A549 (cell line): ENCODE data around the gene KCTD3. TPM values are rescaled to one million over a fixed set of nuclear protein-coding genes. Genes with fewer than 3 reads are reported as not detected.

Experiments
- ATAC-seq, 2 experiments: fragments of 200-7000 bp in 1 of 2; fragments of >200 bp in 1 of 2; cut with Nextera tagmentation in 1 of 2; cut with Tn5 transposase in 1 of 2; 3 replicates each; pipeline versions ENCODE4 v1.8.0 to v1.9.1; 2018 to 2020; ENCODE audit warnings: mild to moderate bottlenecking in 1 of 2, moderate library complexity in 1 of 2
- CTCF ChIA-PET: fragments of 300-600 bp; sonication (Branson Sonifier 250); formaldehyde crosslinking; extraction: SDS; loops from one replicate; lab custom pipeline; 2021; ENCODE audit warnings: antibody characterized with exemption, inconsistent platforms; lab: Yijun Ruan, JAX
- POLR2A ChIA-PET: fragments of 350-600 bp; formaldehyde crosslinking; extraction: SDS; loops from one replicate; lab custom pipeline; 2021; ENCODE audit warnings: antibody characterized with exemption, inconsistent platforms; lab: Yijun Ruan, JAX
- DNase-seq, 2 experiments: peaks; one replicate each; pipeline versions ENCODE4 v3.0.0 to v3.0.0-alpha.2; 2011 to 2016; ENCODE audit warnings: low read depth in 1 of 2, low spot score in 1 of 2
- FAIRE-seq: peaks from 2 replicates; lab custom pipeline; 2011; peaks lifted over from hg19 to GRCh38; lab: Jason Lieb, UNC
- H3K27ac ChIP-seq, 2 experiments: fragments of >200 bp; sonication (Bioruptor Twin); formaldehyde crosslinking; 3 replicates each; pipeline ENCODE4 v1.5.1; 2016 to 2017
- H3K4me1 ChIP-seq: fragments of >200 bp; sonication (Bioruptor Twin); formaldehyde crosslinking; 3 replicates; pipeline ENCODE4 v1.6.1; 2016
- H3K4me2 ChIP-seq: fragments of >200 bp; sonication (Bioruptor Twin); formaldehyde crosslinking; 3 replicates; pipeline ENCODE4 v1.6.1; 2016
- H3K4me3 ChIP-seq: fragments of >200 bp; sonication (Bioruptor Twin); formaldehyde crosslinking; 3 replicates; pipeline ENCODE4 v1.5.1; 2016
- H3K9me3 ChIP-seq: fragments of >200 bp; sonication (Bioruptor Twin); formaldehyde crosslinking; 3 replicates; pipeline ENCODE4 v1.6.1; 2016
- ATOH8 ChIP-seq: fragments of 250-450 bp; sonication (Bioruptor Pico); IDR thresholded peaks from 2 replicates; pipeline ENCODE4 v1.5.0; 2020; ENCODE audit warnings: low read depth, mild to moderate bottlenecking, moderate library complexity
- BCL3 ChIP-seq: fragments of >200 bp; sonication (Bioruptor Twin); formaldehyde crosslinking; IDR thresholded peaks from 3 replicates; pipeline ENCODE4 v1.6.1; 2016
- CBX2 ChIP-seq: fragments of 200-600 bp; sonication (generic); IDR thresholded peaks from 2 replicates; pipeline ENCODE4 v1.6.1; 2016; ENCODE audit warnings: low read depth, mild to moderate bottlenecking, borderline replicate concordance
- CBX8 ChIP-seq: fragments of 200-600 bp; sonication (generic); IDR thresholded peaks from 2 replicates; pipeline ENCODE4 v1.6.1; 2016
- CEBPB ChIP-seq, 2 experiments: fragments of >200 bp in 1 of 2; sonication (Bioruptor Twin) in 1 of 2; formaldehyde crosslinking in 1 of 2; IDR thresholded peaks; 2 replicates each; pipeline ENCODE4 v1.6.1; 2012 to 2016
- CHD2 ChIP-seq: fragments of 150-350 bp; IDR thresholded peaks from 2 replicates; pipeline ENCODE4 v1.6.1; 2014; ENCODE audit warnings: low read length; ENCODE audit not compliant: partially characterized antibody
- E2F6 ChIP-seq: IDR thresholded peaks from 2 replicates; pipeline ENCODE4 v1.6.1; 2012; ENCODE audit warnings: low read depth, borderline replicate concordance
- EHF ChIP-seq: fragments of 250-450 bp; sonication (Bioruptor Pico); IDR thresholded peaks from 2 replicates; pipeline ENCODE4 v1.5.0; 2020; ENCODE audit warnings: mild to moderate bottlenecking
- EP300 ChIP-seq, 2 experiments: fragments of >200 bp; sonication (Bioruptor Twin); formaldehyde crosslinking; IDR thresholded peaks; 2 replicates in 1 of 2; 3 replicates in 1 of 2; pipeline ENCODE4 v1.6.1; 2016 to 2017
- ESRRA ChIP-seq: fragments of 150-350 bp; IDR thresholded peaks from 2 replicates; pipeline ENCODE4 v1.6.1; 2014; ENCODE audit warnings: mild to moderate bottlenecking, low read length, borderline replicate concordance
- HES2 ChIP-seq: fragments of >200 bp; sonication (Bioruptor Twin); formaldehyde crosslinking; IDR thresholded peaks from 2 replicates; pipeline ENCODE4 v1.6.1; 2016
- HOXA7 ChIP-seq: fragments of 250-450 bp; sonication (Bioruptor Pico); IDR thresholded peaks from 2 replicates; pipeline ENCODE4 v1.5.0; 2020; ENCODE audit warnings: mild to moderate bottlenecking, moderate library complexity
- HOXB13 ChIP-seq: fragments of 250-450 bp; sonication (Bioruptor Pico); IDR thresholded peaks from 2 replicates; pipeline ENCODE4 v1.5.0; 2020; ENCODE audit warnings: low read depth, mild to moderate bottlenecking, moderate library complexity
- HOXB5 ChIP-seq: fragments of 250-450 bp; sonication (Bioruptor Pico); IDR thresholded peaks from 2 replicates; pipeline ENCODE4 v1.5.0; 2020; ENCODE audit warnings: mild to moderate bottlenecking, moderate library complexity
- JUNB ChIP-seq: fragments of >200 bp; sonication (Bioruptor Twin); formaldehyde crosslinking; IDR thresholded peaks from 2 replicates; pipeline ENCODE4 v1.6.1; 2016
- MAZ ChIP-seq: fragments of 150-350 bp; IDR thresholded peaks from 2 replicates; pipeline ENCODE4 v1.6.1; 2014; ENCODE audit warnings: antibody characterized with exemption, low read depth, low read length, borderline replicate concordance
- NFE2L2 ChIP-seq: fragments of 150-350 bp; conservative IDR thresholded peaks from 2 replicates; pipeline ENCODE4 v1.6.1; 2014; ENCODE audit warnings: low read length
- NR3C1 ChIP-seq: fragments of >200 bp; sonication (Bioruptor Twin); formaldehyde crosslinking; IDR thresholded peaks from 3 replicates; pipeline ENCODE4 v1.6.1; 2017
- PHF8 ChIP-seq: fragments of 200-600 bp; sonication (generic); IDR thresholded peaks from 2 replicates; pipeline ENCODE4 v1.6.1; 2016; ENCODE audit warnings: low read depth, mild to moderate bottlenecking, antibody characterized with exemption, moderate library complexity, borderline replicate concordance
- RARB ChIP-seq: fragments of 250-450 bp; sonication (Bioruptor Pico); IDR thresholded peaks from 2 replicates; pipeline ENCODE4 v1.8.0; 2021; ENCODE audit warnings: mild to moderate bottlenecking, moderate library complexity
- SMC3 ChIP-seq: fragments of >200 bp; sonication (Bioruptor Twin); formaldehyde crosslinking; IDR thresholded peaks from 3 replicates; pipeline ENCODE4 v1.6.1; 2018; ENCODE audit warnings: inconsistent platforms
- TFCP2L1 ChIP-seq: fragments of 250-450 bp; sonication (Bioruptor Pico); IDR thresholded peaks from 2 replicates; pipeline ENCODE4 v1.5.0; 2021; ENCODE audit warnings: mild to moderate bottlenecking
- TP53 ChIP-seq: fragments of 250-450 bp; sonication (Bioruptor Pico); IDR thresholded peaks from 2 replicates; pipeline ENCODE4 v1.5.0; 2021; ENCODE audit warnings: mild to moderate bottlenecking, moderate library complexity
- ZSCAN20 ChIP-seq: fragments of 250-450 bp; sonication (Bioruptor Pico); IDR thresholded peaks from 2 replicates; pipeline ENCODE4 v1.8.0; 2022; ENCODE audit warnings: mild to moderate bottlenecking, moderate library complexity
- WGBS: methylation state at CpG from one replicate; pipeline ENCODE4 v1.1.6; 2017; ENCODE audit errors: missing lambda C conversion rate; 5-methylcytosine and 5-hydroxymethylcytosine counted together
- polyA plus RNA-seq, 4 experiments: library from polyadenylated mRNA; depleted of rRNA in 3 of 4; stranded (reverse); fragments of >200 nt; fragmentation: RNase III in 1 of 4; extraction: RNeasy Plus Mini Kit Qiagen cat#74134 plus additional on column Dnase treatment in 1 of 4; gene quantifications; 2 replicates in 3 of 4; 3 replicates in 1 of 4; pipeline ENCODE4 v1.2.3, GENCODE V29; 2011 to 2017

Gene KCTD3
- polyA plus RNA-seq, 2 of the 4 experiments (the other 2 are of a cell fraction), result 33.0 to 69.4 TPM

GRCh38 chr1:215606564-215607168 is 39.6 kb downstream of the KCTD3 start (continued):
- TF ChIP-seq SMC3 (peak; percentile 35; the same call in 2 of the 3 replicates), HOXB5 (CRISPR knock-in tag) (no peak), MAZ (no peak), EHF (CRISPR knock-in tag) (no peak), CBX2 (no peak), PHF8 (no peak), BCL3 (no peak), CEBPB (IDR thresholded peaks at IDR 0.05) (no peak), TFCP2L1 (CRISPR knock-in tag) (no peak), ATOH8 (CRISPR knock-in tag) (no peak), HES2 (no peak)
- TF ChIP-seq, all 56 proteins: peak for 3

GRCh38 chr1:215607412-215607811 is 40.3 kb downstream of the KCTD3 start:
- 32% methylated on average over 1 of the region's 1 CpG for WGBS
- no peak overlapping the region for H3K27ac ChIP-seq
- DNase-seq, result no peak
- POLR2A ChIA-PET, result no interaction called here
- H3K4me1 ChIP-seq, result peaks cover 10% of the 10 kb centered on the region; the same call in 2 of the 3 replicates
- no peak for TF ChIP-seq CBX8
- no peak for TF ChIP-seq SMC3
- no peak for TF ChIP-seq JUNB
- TF ChIP-seq CEBPB (IDR thresholded peaks at IDR 0.05), result no peak
- TF ChIP-seq HOXB13, result no peak
- TF ChIP-seq ESRRA, result no peak
- TF ChIP-seq HOXA7 (CRISPR knock-in tag), result no peak
- TF ChIP-seq, all 56 proteins: peak for 0
- H3K4me3 ChIP-seq, result no peak overlapping the region
- FAIRE-seq (no peak), ATAC-seq (no peak)
- H3K4me2 ChIP-seq, result no peak overlapping the region
- no peaks in the 10 kb centered on the region for H3K9me3 ChIP-seq
- CTCF ChIA-PET, result interaction anchor here (1.0 to 1.6 kb wide), 3 partner anchors 16 to 36 kb away, joined by 3 to 5 read pairs (median 4); no protein-coding TSS in a partner anchor

GRCh38 chr1:215608646-215609045 is 41.5 kb downstream of the KCTD3 start:
- no peak for TF ChIP-seq NR3C1
- TF ChIP-seq TP53 (CRISPR knock-in tag), result no peak
- no peak for TF ChIP-seq ZSCAN20 (CRISPR knock-in tag)
- TF ChIP-seq RARB (CRISPR knock-in tag), result no peak
- no peak for TF ChIP-seq CEBPB (IDR thresholded peaks at IDR 0.05)
- TF ChIP-seq BCL3, result no peak
- TF ChIP-seq E2F6, result no peak
- TF ChIP-seq NFE2L2, result no peak
- TF ChIP-seq CHD2, result no peak
- no peak for TF ChIP-seq EHF (CRISPR knock-in tag)
- no peak for TF ChIP-seq EP300 (IDR thresholded peaks at IDR 0.05)
- TF ChIP-seq JUNB, result no peak
- Histone ChIP-seq H3K27ac (no peak overlapping the region), H3K4me3 (no peak overlapping the region), H3K4me1 (peaks cover 10% of the 10 kb centered on the region; the same call in 2 of the 3 replicates), H3K4me2 (no peak overlapping the region), H3K9me3 (no peaks in the 10 kb centered on the region)
- ATAC-seq (no peak), DNase-seq (no peak), FAIRE-seq (no peak)
- WGBS, result 89% methylated on average over 4 of the region's 4 CpGs
- ChIA-PET POLR2A (no interaction called here), CTCF (no interaction called here)
